K562 (cell line): ENCODE results near the gene OTOP3. TPM values are rescaled to one million over a fixed set of nuclear protein-coding genes. Genes with fewer than 3 reads are reported as not detected.

ENCODE experiments used
- BCOR ChIP-seq: fragments of 450-650 bp; IDR thresholded peaks from 2 replicates; pipeline ENCODE4 v1.6.1; 2016
- BHLHE40 ChIP-seq: IDR thresholded peaks from 2 replicates; pipeline ENCODE4 v1.6.1; 2011; ENCODE audit warnings: low read length, improper control_type of control experiment
- CBX3 ChIP-seq, 2 experiments: IDR thresholded peaks; 1 replicate in 1 of 2; 2 replicates in 1 of 2; pipeline ENCODE4 v1.6.1; 2012; ENCODE audit warnings: inconsistent platforms in 2 of 2, low read length in 2 of 2, borderline replicate concordance in 1 of 2, control low read depth in 1 of 2
- HMGXB4 ChIP-seq: sonication (generic); formaldehyde crosslinking; IDR thresholded peaks from 2 replicates; pipeline ENCODE4 v1.8.1; 2023; ENCODE audit warnings: mild to moderate bottlenecking, missing genetic modification reagents
- L3MBTL2 ChIP-seq: fragments of 450-650 bp; IDR thresholded peaks from 2 replicates; pipeline ENCODE4 v1.6.1; 2016; ENCODE audit warnings: mild to moderate bottlenecking, moderate library complexity
- LCOR ChIP-seq: sonication (generic); formaldehyde crosslinking; IDR thresholded peaks from 2 replicates; pipeline ENCODE4 v1.8.0; 2022; ENCODE audit warnings: mild to moderate bottlenecking, missing genetic modification reagents
- MNT ChIP-seq, 2 experiments: fragments of 450-650 bp; conservative IDR thresholded peaks; 2 replicates each; pipeline ENCODE4 v1.6.1; 2017; ENCODE audit warnings: mild to moderate bottlenecking in 2 of 2, moderate library complexity in 2 of 2
- NR1H2 ChIP-seq: sonication (generic); formaldehyde crosslinking; IDR thresholded peaks from 2 replicates; pipeline ENCODE4 v1.4.0; 2020; ENCODE audit warnings: mild to moderate bottlenecking, missing genetic modification reagents
- NR2C2 ChIP-seq, 2 experiments: fragments of 200-800 bp in 1 of 2; sonication (Bioruptor generic) in 1 of 2; sonication (generic) in 1 of 2; formaldehyde crosslinking in 1 of 2; IDR thresholded peaks; 2 replicates each; pipeline versions ENCODE4 v1.6.1 to v1.8.0; 2016 to 2022; ENCODE audit warnings: mild to moderate bottlenecking in 1 of 2, missing compliant biosample characterization in 1 of 2, missing genetic modification characterization in 1 of 2, missing genetic modification reagents in 1 of 2
- RNF2 ChIP-seq: sonication (generic); IDR thresholded peaks from 2 replicates; pipeline ENCODE4 v1.6.1; 2016
- ZNF12 ChIP-seq: sonication (generic); formaldehyde crosslinking; IDR thresholded peaks from 2 replicates; pipeline ENCODE4 v1.4.0; 2020; ENCODE audit warnings: mild to moderate bottlenecking, missing genetic modification reagents
- ZNF444 ChIP-seq: fragments of 250-450 bp; sonication (Bioruptor Pico); IDR thresholded peaks from 2 replicates; pipeline ENCODE4 v1.4.0; 2020; ENCODE audit warnings: mild to moderate bottlenecking, moderate library complexity
- ZNF778 ChIP-seq: fragments of 450-650 bp; formaldehyde crosslinking; IDR thresholded peaks from 2 replicates; pipeline ENCODE4 v1.4.0; 2020; ENCODE audit warnings: mild to moderate bottlenecking, moderate library complexity
- polyA plus RNA-seq, 8 experiments: library from polyadenylated mRNA; depleted of rRNA in 4 of 8; stranded (reverse) in 5 of 8; unstranded in 3 of 8; fragments of >200 nt; fragmentation: Nextera tagmentation in 2 of 8; fragmentation: Illumina TruSeq in 1 of 8; extraction: Ambion mirVana in 2 of 8; extraction: Trizol in 1 of 8; gene quantifications; 2 replicates each; pipeline versions ENCODE4 v1.2.1 to v1.2.3, GENCODE V29; 2011 to 2014; ENCODE audit warnings: inconsistent platforms in 1 of 8, missing spikeins in 1 of 8
- total RNA-seq, 7 experiments: library from RNA; depleted of rRNA in 6 of 7; stranded (reverse); fragments of >200 nt in 6 of 7; fragmentation: Illumina TruSeq in 2 of 7; extraction: Trizol in 2 of 7; gene quantifications; 2 replicates each; pipeline versions ENCODE4 v1.2.1 to v1.2.3, GENCODE V29; 2011 to 2021; ENCODE audit warnings: low replicate concordance in 1 of 7

The OTOP3 gene
- total and polyA plus RNA-seq, 9 of the 15 experiments (the other 6 are each of a cell fraction or from before 2014, with no cell fraction given), result not detected

GRCh38 chr17:74923538-74924249 lies 12.0 kb upstream of the OTOP3 start (continued):
- TF ChIP-seq CBX3 (IDR thresholded peaks at IDR 0.05; ENCODE audit: borderline replicate concordance in 1 of 2, low read length in 2 of 2), result peak in 1 of 2 experiments; percentile 76; a peak in 1 of 3 replicates
- peak; percentile 69; the same call in 1 of the 2 replicates for TF ChIP-seq LCOR (CRISPR knock-in tag)
- no peak for TF ChIP-seq ZNF444 (CRISPR knock-in tag)
- 0 out of 2 replicates have a peak, but pooled peaks have one; percentile 50 for TF ChIP-seq HMGXB4
- 0 out of 2 replicates have a peak, but pooled peaks have one; percentile 27 for TF ChIP-seq ZNF12 (CRISPR knock-in tag)
- TF ChIP-seq MNT (conservative IDR thresholded peaks at IDR 0.05), result peak in 1 of 2 experiments; percentile 60; a peak in 1 of 4 replicates
- peak; percentile 85; the same call in 1 of the 2 replicates for TF ChIP-seq NR1H2
- TF ChIP-seq L3MBTL2, result peak; percentile 94
- TF ChIP-seq NR2C2 (CRISPR knock-in tag; IDR thresholded peaks at IDR 0.05), result peak; percentile 26; the same call in 1 of the 2 replicates
- no peak for TF ChIP-seq NR2C2 (tag; IDR thresholded peaks at IDR 0.05)
- no peak for TF ChIP-seq ZNF778 (CRISPR knock-in tag)
- 0 out of 2 replicates have a peak, but pooled peaks have one; percentile 48 for TF ChIP-seq RNF2
- TF ChIP-seq BCOR, result peak; percentile 21; the same call in 1 of the 2 replicates
- TF ChIP-seq BHLHE40, result peak; percentile 37; the same call in 1 of the 2 replicates
